Endothelial cell of umbilical vein (primary cell): Measurements from ENCODE around the gene ACSF3. TPM values are rescaled to one million over a fixed set of nuclear protein-coding genes. Genes with fewer than 3 reads are reported as not detected.

Experiments used
- BruUV-seq: library from RNA; stranded (reverse); fragments of 400-500 nt; replicated peaks from 2 replicates; lab custom pipeline; 2021; lab: Mats Ljungman, UMichigan
- CTCF ChIA-PET: fragments of 300-600, 350-600 bp; sonication (Branson Sonifier 250); formaldehyde crosslinking; loops from one replicate; lab custom pipeline; 2021; ENCODE audit warnings: antibody characterized with exemption, inconsistent platforms; lab: Charles Lee
- POLR2A ChIA-PET: fragments of 300-600, 350-600 bp; sonication (Branson Sonifier 250); formaldehyde crosslinking; loops from one replicate; lab custom pipeline; 2021; ENCODE audit warnings: antibody characterized with exemption, inconsistent platforms; lab: Charles Lee
- DNase-seq: peaks from one replicate; pipeline ENCODE4 v3.0.0-alpha.2; 2011; ENCODE audit warnings: low read depth, low spot score
- FAIRE-seq: peaks from 2 replicates; lab custom pipeline; 2011; peaks lifted over from hg19 to GRCh38; lab: Jason Lieb, UNC
- H2AFZ ChIP-seq: 2 replicates; pipeline ENCODE4 v1.6.0; 2012; ENCODE audit warnings: low read depth, low read length, control low read depth, inconsistent platforms
- H3K27ac ChIP-seq: 2 replicates; pipeline ENCODE4 v1.5.1; 2011; ENCODE audit warnings: low read depth, mild to moderate bottlenecking, control low read depth, low read length, moderate library complexity; ENCODE audit not compliant: insufficient read depth
- H3K27me3 ChIP-seq, 2 experiments: 2 replicates each; pipeline versions ENCODE4 v1.6.0 to v1.6.1; 2011; ENCODE audit warnings: low read length in 2 of 2, mixed read lengths in 1 of 2; ENCODE audit not compliant: control insufficient read depth in 2 of 2, insufficient read depth in 2 of 2
- H3K36me3 ChIP-seq, 2 experiments: 2 replicates in 1 of 2; 3 replicates in 1 of 2; pipeline ENCODE4 v1.5.1; 2011; ENCODE audit warnings: low read length in 2 of 2, mild to moderate bottlenecking in 1 of 2, moderate library complexity in 1 of 2; ENCODE audit not compliant: control insufficient read depth in 2 of 2, insufficient read depth in 2 of 2; ENCODE audit errors: extremely low read depth in 1 of 2
- H3K4me1 ChIP-seq: 3 replicates; pipeline ENCODE4 v1.5.1; 2011; ENCODE audit warnings: mild to moderate bottlenecking, low read length; ENCODE audit not compliant: control insufficient read depth, insufficient read depth; ENCODE audit errors: extremely low read depth
- H3K4me2 ChIP-seq: 2 replicates; pipeline ENCODE4 v1.6.1; 2011; ENCODE audit warnings: low read length, control low read depth, mixed read lengths; ENCODE audit not compliant: insufficient read depth
- H3K4me3 ChIP-seq, 3 experiments: fragments of 200-600 bp in 1 of 3; sonication (generic), shearing (Covaris generic) in 1 of 3; replicated peaks in 1 of 3; 2 replicates each; pipeline ENCODE4 v1.5.1; 2011 to 2016; ENCODE audit warnings: control low read depth in 3 of 3, low read length in 3 of 3, mild to moderate bottlenecking in 2 of 3, inconsistent platforms in 1 of 3, low read depth in 1 of 3, moderate library complexity in 1 of 3; ENCODE audit not compliant: insufficient read depth in 1 of 3
- H3K79me2 ChIP-seq: 2 replicates; pipeline ENCODE4 v1.6.0; 2012; ENCODE audit warnings: low read length, inconsistent platforms; ENCODE audit not compliant: control insufficient read depth, insufficient read depth
- H3K9ac ChIP-seq: replicated peaks from 2 replicates; pipeline ENCODE3; 2011; ENCODE audit warnings: low read length, control low read depth; ENCODE audit not compliant: insufficient read depth; ENCODE audit errors: extremely low read depth
- H3K9me1 ChIP-seq: replicated peaks from 3 replicates; pipeline ENCODE4 v1.6.0; 2011; ENCODE audit warnings: mild to moderate bottlenecking, low read length; ENCODE audit not compliant: control insufficient read depth, insufficient read depth; ENCODE audit errors: extremely low read depth
- H3K9me3 ChIP-seq: replicated peaks from 2 replicates; pipeline ENCODE4 v1.5.1; 2012; ENCODE audit warnings: low read length, inconsistent platforms; ENCODE audit not compliant: control insufficient read depth, insufficient read depth
- H4K20me1 ChIP-seq: replicated peaks from 2 replicates; pipeline ENCODE3; 2011; ENCODE audit warnings: mild to moderate bottlenecking, low read length; ENCODE audit not compliant: control insufficient read depth, insufficient read depth; ENCODE audit errors: extremely low read depth
- EZH2 ChIP-seq: IDR thresholded peaks from 2 replicates; pipeline ENCODE4 v1.6.1; 2012; ENCODE audit warnings: borderline replicate concordance, low read depth, mild to moderate bottlenecking, moderate library complexity, low read length, inconsistent platforms; ENCODE audit not compliant: severe bottlenecking
- FOS ChIP-seq: IDR thresholded peaks from 2 replicates; pipeline ENCODE4 v1.6.1; 2011; ENCODE audit warnings: mild to moderate bottlenecking, low read length, moderate library complexity, borderline replicate concordance; ENCODE audit not compliant: insufficient read depth
- GATA2 ChIP-seq: IDR thresholded peaks from 2 replicates; pipeline ENCODE4 v1.7.0; 2011; ENCODE audit warnings: low read depth, mild to moderate bottlenecking, moderate library complexity, mixed read lengths, low read length; ENCODE audit not compliant: insufficient read length, insufficient read depth
- JUN ChIP-seq: IDR thresholded peaks from 2 replicates; pipeline ENCODE4 v1.6.1; 2011; ENCODE audit warnings: borderline replicate concordance, low read depth; ENCODE audit not compliant: insufficient read length, insufficient read depth
- MYC ChIP-seq: IDR thresholded peaks from one replicate; pipeline ENCODE4 v1.6.1; 2011; ENCODE audit warnings: mild to moderate bottlenecking, low read depth, low read length
- POLR2A ChIP-seq: IDR thresholded peaks from 2 replicates; pipeline ENCODE4 v1.6.1; 2012; ENCODE audit warnings: low read depth, mild to moderate bottlenecking, control low read depth, low read length
- POLR2AphosphoS5 ChIP-seq: IDR thresholded peaks from 2 replicates; pipeline ENCODE4 v1.6.1; 2012; ENCODE audit warnings: low read depth, mild to moderate bottlenecking, control low read depth, low read length, moderate library complexity; ENCODE audit not compliant: insufficient read depth
- dilution Hi-C: fragments of 300-500 bp; cut with MboI; formaldehyde crosslinking; loops from one replicate; pipeline ENCODE4 v1.15.0; 2019; ENCODE audit warnings: low sequenced_read_pairs; ENCODE audit not compliant: extremely low pct_ligation_motif_present
- intact Hi-C: fragments of 100-400 bp; cut with micrococcal nuclease; formaldehyde crosslinking; loops from one replicate; pipeline ENCODE4 v1.10.0; 2022
- polyA plus RNA-seq, 4 experiments: library from polyadenylated mRNA; depleted of rRNA in 3 of 4; stranded (reverse) in 3 of 4; unstranded in 1 of 4; fragments of >200 nt; gene quantifications; 2 replicates each; pipeline versions ENCODE4 v1.2.1 to v1.2.3, GENCODE V29; 2011 to 2012; ENCODE audit warnings: missing spikeins in 1 of 4
- total RNA-seq: library from RNA; stranded (reverse); gene quantifications from 2 replicates; pipeline ENCODE4 v1.2.3, GENCODE V29; 2021
- TF ChIP-seq, protein P1 (sequence below), 2 donors: IDR thresholded peaks; 1 replicate in 1 of 2; 2 replicates in 1 of 2; pipeline ENCODE4 v1.5.1; 2011; ENCODE audit warnings: low read length in 2 of 2, mild to moderate bottlenecking in 2 of 2, moderate library complexity in 2 of 2, control low read depth in 1 of 2, inconsistent platforms in 1 of 2, low read depth in 1 of 2; ENCODE audit not compliant: insufficient read depth in 1 of 2; ENCODE audit errors: extremely low read depth in 1 of 2
- TF ChIP-seq, protein P2 (sequence below): IDR thresholded peaks from 2 replicates; pipeline ENCODE4 v1.6.1; 2011; ENCODE audit not compliant: insufficient read depth, insufficient read length

The ACSF3 gene
- total and polyA plus RNA-seq, 2 donors (not counting 3 experiments of a cell fraction or from before 2014, with no cell fraction given) = 18.6 to 33.2 TPM

DNA sequence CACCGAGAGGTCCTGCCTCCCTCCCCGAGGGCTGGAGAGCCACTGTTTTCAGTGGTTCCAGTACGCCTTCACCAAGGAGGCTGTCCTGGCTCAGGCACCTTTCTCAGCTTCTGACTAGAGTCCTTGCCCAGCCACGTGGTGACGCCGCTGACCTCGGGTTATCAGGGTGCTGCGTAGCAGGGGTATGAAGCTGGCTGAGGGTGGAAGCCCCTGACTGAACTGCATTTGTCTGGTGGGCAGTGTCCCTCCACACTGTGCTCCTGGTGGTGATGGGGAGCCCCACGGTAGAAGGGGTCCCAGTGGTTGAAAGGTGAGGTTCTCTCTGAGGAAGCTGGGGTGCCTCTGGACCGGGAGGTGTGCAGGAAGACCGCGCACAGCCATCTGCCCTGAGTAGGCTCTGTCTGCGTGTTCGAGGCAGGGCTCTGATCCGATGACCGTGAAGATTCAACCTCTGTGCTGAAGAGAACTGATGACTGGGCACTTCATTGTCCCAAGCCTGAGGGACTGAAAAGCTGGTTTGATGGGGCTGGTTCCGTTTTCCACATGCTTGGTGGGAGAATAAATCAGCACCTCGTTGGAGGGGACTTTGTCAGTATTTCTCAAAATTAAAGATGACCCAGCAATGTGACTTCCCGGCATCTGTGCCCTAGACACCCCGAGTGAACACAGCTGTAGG lies 2.5 kb downstream of the ACSF3 start:
- Histone ChIP-seq H3K4me2 (no peak overlapping the region), H2AFZ (no peak overlapping the region), H3K9me1 (no peaks in the 10 kb centered on the region), H3K27me3 (peaks cover 2 to 3% of the 10 kb centered on the region in 2 experiments), H3K9ac (no peak overlapping the region), H3K79me2 (peaks cover 43% of the 10 kb centered on the region), H3K4me3 (no peak overlapping the region), H4K20me1 (no peaks in the 10 kb centered on the region), H3K27ac (no peak overlapping the region), H3K9me3 (no peaks in the 10 kb centered on the region), H3K36me3 (peaks cover 0 to 4% of the 10 kb centered on the region in 2 experiments), H3K4me1 (peaks cover 8% of the 10 kb centered on the region)
- BruUV-seq = no TSS peak
- TF ChIP-seq, protein P1, sequence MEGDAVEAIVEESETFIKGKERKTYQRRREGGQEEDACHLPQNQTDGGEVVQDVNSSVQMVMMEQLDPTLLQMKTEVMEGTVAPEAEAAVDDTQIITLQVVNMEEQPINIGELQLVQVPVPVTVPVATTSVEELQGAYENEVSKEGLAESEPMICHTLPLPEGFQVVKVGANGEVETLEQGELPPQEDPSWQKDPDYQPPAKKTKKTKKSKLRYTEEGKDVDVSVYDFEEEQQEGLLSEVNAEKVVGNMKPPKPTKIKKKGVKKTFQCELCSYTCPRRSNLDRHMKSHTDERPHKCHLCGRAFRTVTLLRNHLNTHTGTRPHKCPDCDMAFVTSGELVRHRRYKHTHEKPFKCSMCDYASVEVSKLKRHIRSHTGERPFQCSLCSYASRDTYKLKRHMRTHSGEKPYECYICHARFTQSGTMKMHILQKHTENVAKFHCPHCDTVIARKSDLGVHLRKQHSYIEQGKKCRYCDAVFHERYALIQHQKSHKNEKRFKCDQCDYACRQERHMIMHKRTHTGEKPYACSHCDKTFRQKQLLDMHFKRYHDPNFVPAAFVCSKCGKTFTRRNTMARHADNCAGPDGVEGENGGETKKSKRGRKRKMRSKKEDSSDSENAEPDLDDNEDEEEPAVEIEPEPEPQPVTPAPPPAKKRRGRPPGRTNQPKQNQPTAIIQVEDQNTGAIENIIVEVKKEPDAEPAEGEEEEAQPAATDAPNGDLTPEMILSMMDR (IDR thresholded peaks at IDR 0.05; ENCODE audit: extremely low read depth in 1 of 2, insufficient read depth in 1 of 2, low read depth in 1 of 2, low read length in 2 of 2) = no peak
- TF ChIP-seq POLR2A = no peak
- no peak for TF ChIP-seq EZH2
- no peak for TF ChIP-seq MYC
- TF ChIP-seq JUN = no peak
- no peak for TF ChIP-seq FOS
- TF ChIP-seq GATA2 = no peak
- TF ChIP-seq, protein P2, sequence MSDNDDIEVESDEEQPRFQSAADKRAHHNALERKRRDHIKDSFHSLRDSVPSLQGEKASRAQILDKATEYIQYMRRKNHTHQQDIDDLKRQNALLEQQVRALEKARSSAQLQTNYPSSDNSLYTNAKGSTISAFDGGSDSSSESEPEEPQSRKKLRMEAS = no peak
- no peak for TF ChIP-seq POLR2AphosphoS5
- dilution Hi-C loops (no loop called here), intact Hi-C loops (no loop called here)
- ChIA-PET CTCF (no interaction called here), POLR2A (no interaction called here)
- FAIRE-seq = no peak
- DNase-seq = no peak
